ENCODE results near the gene ZNF644. TPM values are rescaled to one million over a fixed set of nuclear protein-coding genes. Genes with fewer than 3 reads are reported as not detected.
"Not testable (repeated sequence)": the region's sequence is repeated elsewhere in the genome, so short reads cannot be mapped to it uniquely, and the experiment has no call there.

ZNF644 gene
- total RNA-seq, 1 donor from 2014 or later = 288 TPM

- no peak for DNase-seq
Observed at GRCh38 chr1:90986953-90987352, 34.9 kb downstream of the ZNF644 start.

DNA sequence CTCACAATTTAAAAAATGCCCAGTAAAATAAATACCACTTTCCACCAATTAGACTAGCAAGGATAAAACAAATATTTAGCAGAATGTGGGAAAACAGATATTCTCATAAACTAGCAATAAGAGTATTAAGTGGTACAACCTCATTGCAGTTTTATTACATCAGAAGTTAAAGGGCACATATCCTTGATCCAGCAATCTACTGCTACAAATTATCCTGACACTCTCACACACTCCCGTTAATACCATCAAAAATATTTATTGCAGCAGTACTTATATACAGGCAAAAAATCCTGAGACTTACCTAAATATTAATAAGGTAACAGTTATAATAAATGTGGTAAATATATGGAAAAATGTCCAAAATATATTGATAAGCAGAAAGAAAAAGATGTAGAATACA, 44.3 kb downstream of the ZNF644 start:
- no peak for DNase-seq

- no peak for DNase-seq
Observed at GRCh38 chr1:90973897-90974798, 47.7 kb downstream of the ZNF644 start.

- DNase-seq = no peak
Observed at GRCh38 chr1:90970208-90970607, 51.6 kb downstream of the ZNF644 start.

GRCh38 chr1:90969241-90969640, 52.6 kb downstream of the ZNF644 start:
- no peak for DNase-seq

GRCh38 chr1:90964444-90965035, 57.3 kb downstream of the ZNF644 start:
- no peak for DNase-seq

DNA sequence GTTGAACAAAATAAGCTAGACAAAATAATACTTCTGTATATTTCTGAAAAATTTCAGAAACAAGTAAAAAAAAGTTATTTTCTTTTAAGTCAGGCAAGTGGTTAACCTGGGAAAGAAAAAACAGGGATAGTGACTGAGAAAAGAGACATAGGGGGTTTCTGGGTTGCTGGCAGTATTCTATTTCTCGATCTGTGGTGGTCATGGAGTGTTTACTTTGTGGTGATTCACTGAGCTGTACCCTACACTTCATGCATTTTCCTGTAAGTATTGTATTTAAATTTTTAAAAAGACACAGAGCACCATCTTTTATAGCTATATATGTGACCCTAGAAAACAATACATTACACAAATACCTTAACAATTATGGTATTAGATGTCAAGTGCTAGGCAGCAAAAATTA, 58.2 kb downstream of the ZNF644 start:
- no peak for DNase-seq

DNA sequence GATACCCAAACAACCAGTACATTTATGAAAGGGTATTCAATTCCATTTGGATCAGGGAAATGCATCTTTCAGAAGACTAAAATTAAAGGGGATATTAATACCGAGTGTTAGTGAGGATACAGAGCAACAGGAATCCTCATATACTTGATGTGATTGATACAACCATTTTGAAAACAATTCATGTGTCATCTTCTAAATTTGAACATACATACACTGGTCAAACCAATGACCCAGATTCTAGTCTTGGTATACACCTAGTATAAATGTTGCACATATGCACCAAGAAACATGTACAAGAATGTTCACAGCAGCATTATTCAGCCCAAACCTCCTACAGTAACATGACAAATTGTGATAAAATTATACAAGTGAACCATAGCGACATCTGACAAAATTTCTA, 58.6 kb downstream of the ZNF644 start:
- no peak for DNase-seq

GRCh38 chr1:90959352-90960206, 62.3 kb downstream of the ZNF644 start:
- DNase-seq = no peak

DNA sequence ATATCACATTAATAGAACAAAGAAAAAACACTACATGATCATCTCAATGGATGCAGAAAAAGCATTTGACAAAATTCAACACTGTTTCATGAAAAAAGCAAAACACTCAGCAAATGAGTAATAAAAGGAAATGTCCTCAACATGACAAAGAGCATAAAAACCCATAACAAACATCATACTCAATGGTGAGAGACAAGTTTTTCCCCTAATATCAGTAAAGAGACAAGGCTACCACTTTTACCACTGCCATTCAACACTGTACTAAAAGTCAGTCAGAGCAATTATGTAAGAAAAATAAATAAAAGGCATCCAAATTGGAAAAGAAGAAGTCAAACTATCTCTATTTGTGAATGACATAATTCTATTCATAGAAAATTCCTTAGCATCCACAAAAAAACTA, 64.3 kb downstream of the ZNF644 start:
- DNase-seq = no peak

DNA sequence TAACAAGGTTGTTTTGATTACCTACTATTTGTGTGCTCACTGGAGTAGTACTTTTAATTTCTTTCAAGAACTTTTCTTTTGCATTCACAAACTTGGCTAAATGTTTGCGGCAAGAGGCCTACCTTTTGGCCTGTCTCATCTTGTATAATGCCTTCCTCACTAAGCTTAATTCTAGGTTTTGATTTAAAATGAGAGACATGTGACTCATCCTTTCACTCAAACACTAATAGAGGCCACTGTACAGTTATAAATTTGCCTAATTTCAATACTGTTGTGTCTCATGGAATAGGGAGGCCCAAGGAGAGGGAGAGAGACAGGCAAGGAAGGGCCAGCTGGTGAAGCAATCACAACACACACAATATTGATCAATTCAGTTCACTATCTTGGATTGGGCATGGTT, 66.1 kb downstream of the ZNF644 start:
- DNase-seq = no peak

DNA sequence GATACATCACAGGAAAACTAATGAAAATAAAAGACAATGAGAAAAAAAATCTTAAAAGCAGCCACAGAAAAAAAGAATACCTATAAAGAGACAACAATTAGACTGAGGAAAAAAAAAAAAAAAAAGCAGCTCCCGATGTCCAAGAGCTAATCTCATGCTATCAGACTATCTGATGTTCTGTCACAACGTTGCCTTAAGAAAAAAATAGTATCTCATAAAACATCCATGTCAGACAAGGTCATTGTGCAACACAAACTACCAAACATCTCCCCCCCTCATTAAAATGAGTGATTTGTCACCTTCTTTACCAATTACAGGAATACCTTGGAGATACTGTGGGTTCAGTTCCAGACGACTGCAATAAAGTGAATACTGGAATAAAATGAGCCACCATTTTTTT, 68.9 kb downstream of the ZNF644 start:
- DNase-seq = no peak

DNA sequence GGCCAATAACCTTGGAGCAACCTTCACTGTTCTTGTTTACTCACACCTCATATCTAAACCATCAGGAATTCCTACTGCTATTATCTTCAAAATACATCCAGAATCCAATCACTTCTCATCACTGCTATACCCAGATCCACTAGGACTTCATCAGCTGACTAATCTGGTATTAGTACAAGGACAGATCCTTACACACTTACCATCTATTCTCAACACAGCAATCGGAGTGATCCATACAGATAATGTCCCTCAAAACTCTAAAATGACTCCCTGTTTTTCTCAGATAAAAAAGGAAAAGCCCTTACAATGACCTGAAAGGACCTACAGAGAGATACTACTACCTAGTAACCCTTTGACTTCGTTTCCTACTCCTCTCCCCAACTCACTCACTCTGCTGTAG, 70.8 kb downstream of the ZNF644 start:
- no peak for DNase-seq

DNA sequence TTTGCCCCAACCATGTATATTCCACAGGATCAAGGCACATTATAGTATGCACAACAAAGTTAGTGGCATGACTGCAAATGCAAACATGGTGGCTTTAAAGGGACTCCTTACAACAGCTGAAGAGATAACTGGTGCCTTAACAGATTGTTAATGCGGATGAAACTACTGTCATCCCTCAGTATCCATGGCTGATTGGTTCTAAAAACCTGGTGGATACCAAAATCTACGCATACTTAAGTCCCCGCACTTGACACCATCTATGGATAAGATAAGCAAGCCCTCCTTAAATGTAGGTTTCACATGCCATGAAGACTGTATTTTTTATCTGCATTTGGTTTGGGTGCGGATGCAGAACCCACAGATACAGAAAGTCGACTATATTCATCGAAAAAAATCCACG, 73.5 kb downstream of the ZNF644 start:
- no peak for DNase-seq

DNA sequence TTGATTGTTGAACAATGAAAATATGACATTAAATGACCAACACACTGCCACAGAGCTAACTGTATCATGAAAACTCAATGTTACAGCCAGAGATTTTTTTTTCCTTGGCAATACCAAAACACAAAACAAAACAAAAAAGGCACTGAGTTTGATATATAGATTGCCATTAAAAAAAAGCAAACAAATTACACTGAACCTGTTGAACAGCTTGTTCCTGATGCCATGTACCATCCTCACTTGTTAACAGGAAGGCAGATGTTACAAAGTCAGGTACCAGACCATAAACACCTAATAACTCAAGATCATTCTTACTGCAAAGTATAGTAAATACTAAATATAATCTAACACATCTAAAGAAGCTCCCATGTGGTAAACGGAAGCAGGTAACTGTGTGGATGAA, 75.2 kb downstream of the ZNF644 start:
- no peak for DNase-seq

DNA sequence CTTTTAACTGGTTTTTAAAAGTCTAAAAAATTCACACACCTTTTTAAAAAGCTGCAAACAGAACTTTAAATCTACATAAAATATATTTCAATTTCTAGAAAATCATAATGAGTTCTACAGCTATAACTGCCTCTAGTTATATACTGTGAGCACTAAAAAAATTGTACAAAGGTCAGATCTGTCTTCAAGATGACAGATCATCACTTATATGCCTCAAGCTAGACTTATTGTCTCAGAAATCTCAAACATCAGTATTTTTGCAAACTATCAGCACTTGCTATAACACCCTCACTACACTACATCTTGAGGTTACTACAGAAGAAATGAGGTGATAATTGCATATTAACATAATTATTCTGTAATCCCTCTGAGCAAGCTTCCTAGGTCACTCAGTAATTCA, 76.5 kb downstream of the ZNF644 start:
- DNase-seq = no peak

- no peak for DNase-seq
Observed at GRCh38 chr1:90943966-90944365, 77.9 kb downstream of the ZNF644 start.

GRCh38 chr1:90940746-90941145, 81.1 kb downstream of the ZNF644 start:
- DNase-seq = no peak

- DNase-seq = no peak
Observed at GRCh38 chr1:90936731-90937130, 85.1 kb downstream of the ZNF644 start.

GRCh38 chr1:90936061-90936460, 85.8 kb downstream of the ZNF644 start:
- DNase-seq = no peak

GRCh38 chr1:90928231-90928630, 93.6 kb downstream of the ZNF644 start:
- not testable (repeated sequence) for DNase-seq

DNA sequence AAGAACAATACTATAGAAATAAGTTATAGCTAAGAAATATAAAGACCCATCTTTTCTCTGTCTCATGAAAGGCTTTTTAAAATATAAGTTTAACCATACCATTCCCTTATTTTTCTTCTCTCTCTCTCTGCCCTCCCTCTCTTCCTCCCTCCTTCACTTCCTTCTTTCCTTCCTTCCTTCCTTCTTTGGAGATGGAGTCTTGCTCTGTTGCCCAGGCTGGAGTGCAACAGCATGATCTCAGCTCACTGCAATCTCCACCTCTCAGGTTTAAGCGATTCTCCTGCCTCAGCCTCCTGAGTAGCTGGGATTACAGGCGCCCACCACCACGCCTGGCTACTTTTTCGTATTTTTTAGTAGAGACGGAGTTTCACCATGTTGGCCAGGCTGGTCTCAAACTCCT, 94.2 kb downstream of the ZNF644 start:
- not testable (repeated sequence) for DNase-seq

GRCh38 chr1:90926971-90927370, 94.9 kb downstream of the ZNF644 start:
- DNase-seq = no peak
